Vagina (tissue), 2 donors: Measurements from ENCODE around the gene RASGRF2.

ENCODE experiments used
- POLR2A ChIP-seq, 2 donors: fragments of 450-650 bp; IDR thresholded peaks; one replicate each; pipeline ENCODE4 v1.6.1; 2017; ENCODE audit warnings: antibody characterized with exemption in 2 of 2, mild to moderate bottlenecking in 2 of 2, moderate library complexity in 2 of 2
- POLR2AphosphoS5 ChIP-seq, 2 donors: sonication (generic); formaldehyde crosslinking; IDR thresholded peaks; one replicate each; pipeline ENCODE4 v1.9.0; 2017; ENCODE audit warnings: antibody characterized with exemption in 2 of 2, mild to moderate bottlenecking in 2 of 2, low read depth in 1 of 2; ENCODE audit not compliant: insufficient read depth in 1 of 2
- TF ChIP-seq, protein P1 (sequence below), 3 experiments: fragments of 450-650 bp in 2 of 3; fragments of 200-600 bp in 1 of 3; sonication (generic) in 1 of 3; IDR thresholded peaks; one replicate each; pipeline ENCODE4 v1.5.1; 2017 to 2019; ENCODE audit warnings: antibody characterized with exemption in 3 of 3, mild to moderate bottlenecking in 2 of 3, moderate library complexity in 2 of 3

DNA sequence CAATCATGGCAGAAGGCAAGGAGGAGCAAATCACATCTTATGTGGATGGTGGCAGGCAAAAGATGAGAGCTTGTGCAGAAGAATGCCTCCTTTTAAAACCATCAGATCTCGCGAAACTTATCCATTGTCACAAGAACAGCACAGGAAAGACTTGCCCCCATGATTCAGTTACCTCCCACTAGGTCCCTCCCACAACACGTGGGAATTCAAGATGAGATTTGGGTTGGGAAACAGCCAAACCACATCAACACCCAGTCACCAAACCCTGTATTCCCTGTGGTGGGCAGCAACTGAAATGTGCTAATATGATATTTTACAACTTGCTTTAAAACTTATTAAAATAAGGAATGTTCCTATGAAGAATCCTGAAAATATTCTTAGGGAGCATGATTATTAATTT is 54.2 kb downstream of the RASGRF2 start:
- no peak for TF ChIP-seq POLR2AphosphoS5 (IDR thresholded peaks at IDR 0.05; ENCODE audit: insufficient read depth in 1 of 2, low read depth in 1 of 2)
- TF ChIP-seq, protein P1, sequence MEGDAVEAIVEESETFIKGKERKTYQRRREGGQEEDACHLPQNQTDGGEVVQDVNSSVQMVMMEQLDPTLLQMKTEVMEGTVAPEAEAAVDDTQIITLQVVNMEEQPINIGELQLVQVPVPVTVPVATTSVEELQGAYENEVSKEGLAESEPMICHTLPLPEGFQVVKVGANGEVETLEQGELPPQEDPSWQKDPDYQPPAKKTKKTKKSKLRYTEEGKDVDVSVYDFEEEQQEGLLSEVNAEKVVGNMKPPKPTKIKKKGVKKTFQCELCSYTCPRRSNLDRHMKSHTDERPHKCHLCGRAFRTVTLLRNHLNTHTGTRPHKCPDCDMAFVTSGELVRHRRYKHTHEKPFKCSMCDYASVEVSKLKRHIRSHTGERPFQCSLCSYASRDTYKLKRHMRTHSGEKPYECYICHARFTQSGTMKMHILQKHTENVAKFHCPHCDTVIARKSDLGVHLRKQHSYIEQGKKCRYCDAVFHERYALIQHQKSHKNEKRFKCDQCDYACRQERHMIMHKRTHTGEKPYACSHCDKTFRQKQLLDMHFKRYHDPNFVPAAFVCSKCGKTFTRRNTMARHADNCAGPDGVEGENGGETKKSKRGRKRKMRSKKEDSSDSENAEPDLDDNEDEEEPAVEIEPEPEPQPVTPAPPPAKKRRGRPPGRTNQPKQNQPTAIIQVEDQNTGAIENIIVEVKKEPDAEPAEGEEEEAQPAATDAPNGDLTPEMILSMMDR (IDR thresholded peaks at IDR 0.05) = no peak
- no peak for TF ChIP-seq POLR2A (IDR thresholded peaks at IDR 0.05)
